ENCODE measurements around the gene REV1. TPM values are rescaled to one million over a fixed set of nuclear protein-coding genes. Genes with fewer than 3 reads are reported as not detected.

The REV1 gene
- total RNA-seq, 1 donor from 2014 or later = 51.9 TPM

- Histone ChIP-seq H3K36me3 (peaks cover 4% of the 10 kb centered on the region), H3F3A (ENCODE audit: low read depth) (no peaks in the 10 kb centered on the region), H3K79me2 (ENCODE audit: low read depth) (no peaks in the 10 kb centered on the region), H3K9ac (no peak overlapping the region), H3K27ac (no peak overlapping the region), H3K4me3 (no peak overlapping the region), H3K4me1 (no peaks in the 10 kb centered on the region), H4K20me1 (ENCODE audit: low read depth) (peaks cover 7% of the 10 kb centered on the region), H2AFZ (replicated peaks) (no peak overlapping the region), H3K4me2 (no peak overlapping the region), H3K9me3 (ENCODE audit: low read depth) (no peaks in the 10 kb centered on the region), H3K27me3 (no peaks in the 10 kb centered on the region)
- H3K27ac Mint-ChIP-seq = no peak overlapping the region
- no peaks in the 10 kb centered on the region for H3K27me3 Mint-ChIP-seq (ENCODE audit: insufficient read depth, low read depth)
- peaks cover 8% of the 10 kb centered on the region for H3K4me1 Mint-ChIP-seq
- H3K4me3 Mint-ChIP-seq = no peak overlapping the region
- no peaks in the 10 kb centered on the region for H3K9me3 Mint-ChIP-seq
- TF ChIP-seq CTCF (IDR thresholded peaks at IDR 0.05) (no peak), EZH2 (IDR thresholded peaks at IDR 0.05) (no peak), EZH2phosphoT487 (IDR thresholded peaks at IDR 0.05) (no peak)
- no peak for DNase-seq (ENCODE audit: low spot score)
- H3K36me3 Mint-ChIP-seq = peaks cover 21% of the 10 kb centered on the region
These were observed 58.1 kb downstream of the REV1 start for GRCh38 chr2:99431587-99432275.

- Histone ChIP-seq H3K36me3 (peaks cover 4% of the 10 kb centered on the region), H3K4me2 (no peak overlapping the region)
These were observed 59.1 kb downstream of the REV1 start for GRCh38 chr2:99430614-99431291.

GRCh38 chr2:99425022-99425421 lies 64.8 kb downstream of the REV1 start:
- H3K79me2 ChIP-seq (ENCODE audit: low read depth) = no peaks in the 10 kb centered on the region
- no peaks in the 10 kb centered on the region for H3K27me3 ChIP-seq
- H3F3A ChIP-seq (ENCODE audit: low read depth) = no peaks in the 10 kb centered on the region
- H3K36me3 Mint-ChIP-seq = peaks cover 36% of the 10 kb centered on the region
- H3K27ac Mint-ChIP-seq = no peak overlapping the region
- no peak overlapping the region for H3K27ac ChIP-seq
- no peaks in the 10 kb centered on the region for H3K4me1 ChIP-seq
- H3K4me3 Mint-ChIP-seq = no peak overlapping the region
- H3K9me3 Mint-ChIP-seq = no peaks in the 10 kb centered on the region
- H3K4me1 Mint-ChIP-seq = no peaks in the 10 kb centered on the region
- H4K20me1 ChIP-seq (ENCODE audit: low read depth) = no peaks in the 10 kb centered on the region
- no peak for DNase-seq (ENCODE audit: low spot score)
- H3K9ac ChIP-seq = no peak overlapping the region
- H3K9me3 ChIP-seq (ENCODE audit: low read depth) = no peaks in the 10 kb centered on the region
- no peak for TF ChIP-seq CTCF (IDR thresholded peaks at IDR 0.05)
- no peak for TF ChIP-seq EZH2phosphoT487 (IDR thresholded peaks at IDR 0.05)
- no peak for TF ChIP-seq EZH2 (IDR thresholded peaks at IDR 0.05)
- no peak overlapping the region for H2AFZ ChIP-seq (replicated peaks)
- no peaks in the 10 kb centered on the region for H3K27me3 Mint-ChIP-seq (ENCODE audit: insufficient read depth, low read depth)
- no peak overlapping the region for H3K4me3 ChIP-seq
- peaks cover 7% of the 10 kb centered on the region for H3K36me3 ChIP-seq
- no peak overlapping the region for H3K4me2 ChIP-seq

More at GRCh38 chr2:99430614-99431291, 59.1 kb downstream of the REV1 start:
- no peaks in the 10 kb centered on the region for H3K9me3 ChIP-seq (ENCODE audit: low read depth)
- no peak overlapping the region for H3K27ac ChIP-seq
- H3K27ac Mint-ChIP-seq = no peak overlapping the region
- H3K4me1 ChIP-seq = no peaks in the 10 kb centered on the region
- no peaks in the 10 kb centered on the region for H3K27me3 Mint-ChIP-seq (ENCODE audit: insufficient read depth, low read depth)
- H3K9me3 Mint-ChIP-seq = no peaks in the 10 kb centered on the region
- DNase-seq (ENCODE audit: low spot score) = no peak
- TF ChIP-seq EZH2 (IDR thresholded peaks at IDR 0.05) (no peak), EZH2phosphoT487 (IDR thresholded peaks at IDR 0.05) (no peak), CTCF (IDR thresholded peaks at IDR 0.05) (no peak)
- H3K9ac ChIP-seq = no peak overlapping the region
- no peak overlapping the region for H3K4me3 Mint-ChIP-seq
- no peaks in the 10 kb centered on the region for H3F3A ChIP-seq (ENCODE audit: low read depth)
- no peak overlapping the region for H2AFZ ChIP-seq (replicated peaks)
- peaks cover 7% of the 10 kb centered on the region for H4K20me1 ChIP-seq (ENCODE audit: low read depth)
- H3K27me3 ChIP-seq = no peaks in the 10 kb centered on the region
- H3K79me2 ChIP-seq (ENCODE audit: low read depth) = no peaks in the 10 kb centered on the region
- H3K4me3 ChIP-seq = no peak overlapping the region
- peaks cover 23% of the 10 kb centered on the region for H3K36me3 Mint-ChIP-seq
- H3K4me1 Mint-ChIP-seq = peaks cover 8% of the 10 kb centered on the region
